ENCODE measurements around the gene CNMD. TPM values are rescaled to one million over a fixed set of nuclear protein-coding genes. Genes with fewer than 3 reads are reported as not detected.

Gene CNMD
- polyA plus RNA-seq, 2 of the 4 experiments (the other 2 are of a cell fraction), result not detected

DNA sequence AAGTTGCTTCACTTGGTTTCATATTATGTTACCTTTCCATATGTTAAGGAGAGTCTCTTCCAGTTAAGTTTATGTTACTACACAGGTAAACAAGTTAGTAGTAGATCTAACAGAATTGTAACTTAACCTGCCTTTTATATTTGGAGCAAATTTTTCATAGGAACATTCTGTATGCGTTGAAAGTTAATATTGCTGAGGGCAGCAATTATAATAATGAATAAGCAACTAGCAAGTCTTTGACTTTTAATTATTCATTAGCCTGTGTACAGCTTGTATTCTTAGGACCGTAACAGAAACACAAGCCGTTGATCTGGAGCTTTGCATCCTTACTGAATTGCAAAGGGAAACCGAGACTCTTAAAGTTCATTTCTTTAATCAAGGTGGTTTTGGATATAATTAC lies 75.3 kb downstream of the CNMD start:
- ChIA-PET CTCF (interaction anchor here (1.2 to 2.6 kb wide), 6 partner anchors 11 to 304 kb away, joined by 3 to 20 read pairs (median 12); partner anchors contain the start of gene SUGT1), POLR2A (no interaction called here)
- Histone ChIP-seq H3K4me2 (no peak overlapping the region), H3K4me3 (no peak overlapping the region), H3K9me3 (no peaks in the 10 kb centered on the region), H3K27ac (no peak overlapping the region), H3K4me1 (no peaks in the 10 kb centered on the region)
- FAIRE-seq (no peak), ATAC-seq (no peak), DNase-seq (ENCODE audit: low read depth in 1 of 2, low spot score in 1 of 2) (no peak)
- TF ChIP-seq FOSB (CRISPR knock-in tag; IDR thresholded peaks at IDR 0.05), result no peak
- TF ChIP-seq RFX5 (IDR thresholded peaks at IDR 0.05), result no peak
- peak; percentile 60 for TF ChIP-seq MAFK (IDR thresholded peaks at IDR 0.05; ENCODE audit: partially characterized antibody)
- no peak for TF ChIP-seq SREBF2 (IDR thresholded peaks at IDR 0.05)
- TF ChIP-seq GATA3 (IDR thresholded peaks at IDR 0.05; ENCODE audit: borderline replicate concordance), result no peak
- no peak for TF ChIP-seq MYC (IDR thresholded peaks at IDR 0.05; ENCODE audit: borderline replicate concordance, low read length)
- WGBS (ENCODE audit: missing lambda C conversion rate), result 92% methylated on average over 4 of the region's 4 CpGs

DNA sequence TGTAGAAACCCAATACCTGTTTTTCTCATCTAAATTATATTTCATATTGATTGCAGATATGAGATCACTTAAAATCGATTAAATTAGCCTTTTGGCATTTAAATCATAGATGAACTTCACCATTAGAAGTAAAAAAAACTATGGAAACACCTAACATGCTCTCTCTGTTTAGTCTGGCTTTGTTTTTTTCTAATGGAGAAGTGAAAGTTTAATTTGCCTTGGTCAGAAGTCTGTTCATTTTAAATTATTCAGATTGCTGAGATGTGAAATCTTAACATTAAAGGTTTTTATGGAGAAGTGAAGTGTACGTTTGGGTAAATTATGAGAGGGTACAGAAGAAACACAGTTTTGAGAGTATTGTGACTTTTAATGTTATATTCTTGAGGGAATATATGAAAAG lies 80.3 kb downstream of the CNMD start:
- FAIRE-seq (no peak), ATAC-seq (no peak), DNase-seq (ENCODE audit: low read depth in 1 of 2, low spot score in 1 of 2) (no peak)
- Histone ChIP-seq H3K4me3 (no peak overlapping the region), H3K9me3 (no peaks in the 10 kb centered on the region), H3K27ac (no peak overlapping the region), H3K4me1 (no peaks in the 10 kb centered on the region), H3K4me2 (no peak overlapping the region)
- ChIA-PET CTCF (no interaction called here), POLR2A (no interaction called here)
- 53% methylated on average over 2 of the region's 2 CpGs for WGBS (ENCODE audit: missing lambda C conversion rate)
- TF ChIP-seq HOXB5 (CRISPR knock-in tag; IDR thresholded peaks at IDR 0.05), result no peak
- TF ChIP-seq GATA3 (IDR thresholded peaks at IDR 0.05; ENCODE audit: borderline replicate concordance), result no peak
- TF ChIP-seq CHD2 (IDR thresholded peaks at IDR 0.05; ENCODE audit: low read length, partially characterized antibody), result no peak
- no peak for TF ChIP-seq FOSB (CRISPR knock-in tag; IDR thresholded peaks at IDR 0.05)
- TF ChIP-seq RAD21 (conservative IDR thresholded peaks at IDR 0.05 in 1 of 2, IDR thresholded peaks at IDR 0.05 in 1 of 2), result no peak
- TF ChIP-seq BHLHE40 (IDR thresholded peaks at IDR 0.05; ENCODE audit: low read depth, low read length), result no peak
- TF ChIP-seq TP53 (CRISPR knock-in tag; IDR thresholded peaks at IDR 0.05), result no peak
- TF ChIP-seq ESRRA (IDR thresholded peaks at IDR 0.05; ENCODE audit: borderline replicate concordance, low read length), result no peak
- TF ChIP-seq, protein P1, sequence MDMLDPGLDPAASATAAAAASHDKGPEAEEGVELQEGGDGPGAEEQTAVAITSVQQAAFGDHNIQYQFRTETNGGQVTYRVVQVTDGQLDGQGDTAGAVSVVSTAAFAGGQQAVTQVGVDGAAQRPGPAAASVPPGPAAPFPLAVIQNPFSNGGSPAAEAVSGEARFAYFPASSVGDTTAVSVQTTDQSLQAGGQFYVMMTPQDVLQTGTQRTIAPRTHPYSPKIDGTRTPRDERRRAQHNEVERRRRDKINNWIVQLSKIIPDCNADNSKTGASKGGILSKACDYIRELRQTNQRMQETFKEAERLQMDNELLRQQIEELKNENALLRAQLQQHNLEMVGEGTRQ (IDR thresholded peaks at IDR 0.05), result no peak
- TF ChIP-seq, protein P2, sequence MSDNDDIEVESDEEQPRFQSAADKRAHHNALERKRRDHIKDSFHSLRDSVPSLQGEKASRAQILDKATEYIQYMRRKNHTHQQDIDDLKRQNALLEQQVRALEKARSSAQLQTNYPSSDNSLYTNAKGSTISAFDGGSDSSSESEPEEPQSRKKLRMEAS (IDR thresholded peaks at IDR 0.05), result no peak
- TF ChIP-seq CEBPB (IDR thresholded peaks at IDR 0.05), result no peak
- TF ChIP-seq RFX5 (IDR thresholded peaks at IDR 0.05), result no peak
- no peak for TF ChIP-seq ZSCAN20 (CRISPR knock-in tag; IDR thresholded peaks at IDR 0.05)
- TF ChIP-seq, protein P3, sequence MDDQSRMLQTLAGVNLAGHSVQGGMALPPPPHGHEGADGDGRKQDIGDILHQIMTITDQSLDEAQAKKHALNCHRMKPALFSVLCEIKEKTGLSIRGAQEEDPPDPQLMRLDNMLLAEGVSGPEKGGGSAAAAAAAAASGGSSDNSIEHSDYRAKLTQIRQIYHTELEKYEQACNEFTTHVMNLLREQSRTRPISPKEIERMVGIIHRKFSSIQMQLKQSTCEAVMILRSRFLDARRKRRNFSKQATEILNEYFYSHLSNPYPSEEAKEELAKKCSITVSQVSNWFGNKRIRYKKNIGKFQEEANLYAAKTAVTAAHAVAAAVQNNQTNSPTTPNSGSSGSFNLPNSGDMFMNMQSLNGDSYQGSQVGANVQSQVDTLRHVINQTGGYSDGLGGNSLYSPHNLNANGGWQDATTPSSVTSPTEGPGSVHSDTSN (IDR thresholded peaks at IDR 0.05), result no peak
- TF ChIP-seq POLR2AphosphoS2 (conservative IDR thresholded peaks at IDR 0.05; ENCODE audit: low read length), result no peak
- no peak for TF ChIP-seq RCOR1 (IDR thresholded peaks at IDR 0.05; ENCODE audit: low read depth, low read length)

Other genes starting within 250 kb of the CNMD start
- 6.3 and 8.5 TPM in 2 replicates for gene HNRNPA1L2, start 97.4 kb downstream of the CNMD start, polyA plus RNA-seq (2011; rRNA removed)
- 5.8 to 6.3 TPM (median 6.2 TPM) in 3 replicates for gene HNRNPA1L2, start 97.4 kb downstream of the CNMD start, polyA plus RNA-seq (2017; fragmentation: RNase III; extraction: RNeasy Plus Mini Kit Qiagen cat#74134 plus additional on column Dnase treatment)
- gene SUGT1, start 87.0 kb downstream of the CNMD start, polyA plus RNA-seq (2011; rRNA removed), result 37.7 and 56.4 TPM in 2 replicates
- gene SUGT1, start 87.0 kb downstream of the CNMD start, polyA plus RNA-seq (2017; fragmentation: RNase III; extraction: RNeasy Plus Mini Kit Qiagen cat#74134 plus additional on column Dnase treatment), result 60.4 to 62.1 TPM (median 61.4 TPM) in 3 replicates
- not detected in 2 replicates for gene PCDH8, start 108.8 kb upstream of the CNMD start, polyA plus RNA-seq (2011; rRNA removed)
- gene PCDH8, start 108.8 kb upstream of the CNMD start, polyA plus RNA-seq (2017; fragmentation: RNase III; extraction: RNeasy Plus Mini Kit Qiagen cat#74134 plus additional on column Dnase treatment), result not detected in 3 replicates